CD4-positive, alpha-beta T cell treated with Interleukin-21 for 1 hour (primary cell): ENCODE measurements around the gene CERK.

Source experiments
- DNase-seq: peaks from one replicate; pipeline ENCODE4 v3.0.0-alpha.2; 2020

CERK gene

DNA sequence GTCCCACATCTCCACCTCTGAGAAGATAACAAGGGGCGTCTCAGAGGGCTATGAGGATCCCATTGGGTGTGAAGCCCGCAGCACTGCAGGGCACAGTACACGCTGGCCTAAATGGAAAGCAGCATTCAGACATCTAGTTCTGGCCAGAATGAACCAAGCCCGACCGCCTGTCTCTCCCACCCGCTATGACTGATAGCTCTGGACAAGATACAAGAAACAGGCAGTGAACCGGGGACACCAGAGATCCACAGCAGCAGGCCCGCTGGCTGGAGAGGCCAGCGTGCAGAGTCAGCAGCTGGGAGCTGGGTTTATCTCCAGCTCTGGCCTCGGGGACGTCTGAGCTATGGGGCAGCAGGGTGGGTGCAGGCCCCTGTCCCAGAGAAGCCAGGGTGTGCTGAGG is 9.6 kb downstream of the CERK start:
- DNase-seq: no peak

DNA sequence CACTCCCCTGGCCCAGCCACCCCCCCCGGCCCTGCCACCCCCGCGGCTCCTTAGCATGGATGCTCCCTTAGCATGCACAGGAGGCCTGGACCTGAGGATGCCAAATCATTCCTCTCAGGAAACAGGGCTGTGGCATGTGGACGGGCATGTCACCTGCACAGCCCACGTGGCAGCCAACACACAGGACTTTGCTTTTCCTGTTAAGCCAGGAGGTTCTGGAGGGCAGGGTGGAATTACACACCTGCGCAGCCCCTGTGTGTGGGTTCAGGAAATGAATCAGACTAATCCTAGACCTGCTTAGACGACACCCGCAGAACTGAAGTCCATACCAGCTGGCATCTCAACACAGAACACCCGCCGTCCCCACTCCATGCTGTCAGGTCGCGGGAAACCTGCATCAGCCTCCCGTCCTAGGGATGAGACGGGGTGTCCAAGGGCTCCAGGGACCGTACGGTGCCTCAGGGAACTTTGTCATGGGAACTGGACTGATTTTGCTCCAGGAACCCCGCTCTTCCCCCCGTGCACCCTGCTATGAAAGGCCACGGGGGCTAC is 10.2 kb downstream of the CERK start:
- DNase-seq: no peak

DNA sequence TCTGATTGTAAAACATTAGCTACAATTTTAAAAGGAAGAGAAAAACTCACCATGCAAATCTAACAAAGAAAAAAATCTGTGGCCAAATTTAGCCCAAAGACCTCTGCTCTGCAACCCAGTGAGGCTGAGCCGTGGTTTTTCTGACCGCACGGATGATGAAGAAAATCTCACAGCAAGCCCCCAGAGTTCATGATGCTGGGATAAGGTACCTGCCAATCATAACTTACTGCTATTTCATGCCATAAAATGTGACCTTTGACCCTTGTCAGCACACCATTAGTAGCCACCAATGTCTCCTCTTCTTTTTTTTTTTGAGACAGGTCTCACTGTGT is 11.1 kb downstream of the CERK start:
- DNase-seq: no peak

DNA sequence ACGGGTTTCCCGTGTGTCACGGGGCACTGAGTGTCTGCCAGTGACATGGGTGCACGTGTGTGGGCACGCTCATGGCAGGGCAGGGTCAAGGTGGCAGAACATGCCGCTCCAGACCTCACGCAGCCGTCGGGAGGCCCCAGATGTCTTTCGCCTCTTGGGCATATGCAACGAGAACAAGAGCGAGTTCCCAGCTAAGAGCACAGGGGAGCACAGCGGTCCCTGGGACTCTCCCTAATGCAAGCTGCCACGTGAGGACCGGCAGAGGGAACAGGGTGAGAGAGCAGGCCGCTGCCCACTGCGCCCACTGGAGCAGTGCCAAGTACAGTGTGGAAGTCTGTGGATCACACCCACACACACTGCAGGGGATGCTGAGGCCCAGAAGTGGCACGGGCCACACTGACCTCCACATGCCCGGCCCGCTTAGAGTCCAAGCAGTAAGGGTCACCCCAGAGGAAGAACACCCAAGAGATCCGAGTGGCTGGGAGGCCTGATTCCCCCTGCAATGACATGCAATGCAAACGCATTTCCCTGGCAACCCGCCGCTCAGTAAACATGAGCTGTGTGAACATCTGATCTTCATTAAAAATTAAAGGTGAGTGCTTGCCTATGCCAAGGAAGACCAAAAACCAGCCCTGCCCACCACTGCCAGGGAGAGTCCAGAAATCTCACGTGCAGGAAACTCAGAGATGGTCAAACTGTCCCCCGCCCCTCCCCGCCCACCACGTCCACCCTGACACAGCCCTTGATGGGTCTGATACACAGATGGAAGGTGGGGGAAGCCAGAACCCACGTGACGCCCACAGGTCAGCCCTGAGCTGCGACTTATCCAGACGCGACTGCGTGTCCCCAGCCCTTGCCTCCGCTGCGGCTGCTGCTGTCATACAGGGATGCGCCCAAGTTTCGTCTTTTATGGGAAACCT is 11.7 kb downstream of the CERK start:
- DNase-seq: no peak

DNA sequence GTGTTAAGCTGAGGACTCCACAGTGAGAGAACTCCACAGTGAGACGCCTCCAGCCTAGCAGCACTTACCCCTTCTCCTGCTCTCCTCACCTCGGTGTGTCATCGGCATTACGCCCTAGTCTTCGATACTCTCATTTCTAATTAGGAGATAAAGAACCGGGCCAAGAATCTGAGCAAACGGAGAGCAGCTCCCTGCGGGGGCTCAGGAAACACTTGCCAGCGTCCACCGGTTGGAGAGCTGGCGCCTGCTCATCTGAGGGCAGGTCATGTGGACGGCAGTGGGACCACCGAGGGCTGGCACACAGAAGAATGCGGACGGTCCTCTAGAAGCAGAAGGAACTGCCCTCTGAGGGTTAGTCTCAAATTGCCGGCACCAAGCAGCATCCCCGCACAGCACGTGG is 13.0 kb downstream of the CERK start:
- no peak for DNase-seq

DNA sequence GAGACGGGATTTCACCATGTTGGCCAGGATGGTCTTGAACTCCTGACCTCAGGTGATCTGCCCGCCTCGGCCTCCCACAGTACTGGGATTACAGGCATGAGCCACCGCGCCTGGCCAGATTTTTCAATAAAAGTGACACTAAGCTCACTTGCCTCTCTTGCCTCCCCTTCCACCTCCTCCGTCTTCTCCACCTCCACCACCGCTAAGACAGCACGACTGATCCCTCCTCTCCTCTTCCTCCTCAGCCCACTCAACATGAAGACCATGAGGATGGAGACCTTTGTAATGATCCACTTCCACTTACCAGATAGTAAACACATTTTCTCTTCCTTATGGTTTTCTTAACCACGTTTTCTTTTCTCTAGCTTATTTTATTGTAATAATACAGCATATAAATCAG is 14.2 kb downstream of the CERK start:
- DNase-seq: no peak

DNA sequence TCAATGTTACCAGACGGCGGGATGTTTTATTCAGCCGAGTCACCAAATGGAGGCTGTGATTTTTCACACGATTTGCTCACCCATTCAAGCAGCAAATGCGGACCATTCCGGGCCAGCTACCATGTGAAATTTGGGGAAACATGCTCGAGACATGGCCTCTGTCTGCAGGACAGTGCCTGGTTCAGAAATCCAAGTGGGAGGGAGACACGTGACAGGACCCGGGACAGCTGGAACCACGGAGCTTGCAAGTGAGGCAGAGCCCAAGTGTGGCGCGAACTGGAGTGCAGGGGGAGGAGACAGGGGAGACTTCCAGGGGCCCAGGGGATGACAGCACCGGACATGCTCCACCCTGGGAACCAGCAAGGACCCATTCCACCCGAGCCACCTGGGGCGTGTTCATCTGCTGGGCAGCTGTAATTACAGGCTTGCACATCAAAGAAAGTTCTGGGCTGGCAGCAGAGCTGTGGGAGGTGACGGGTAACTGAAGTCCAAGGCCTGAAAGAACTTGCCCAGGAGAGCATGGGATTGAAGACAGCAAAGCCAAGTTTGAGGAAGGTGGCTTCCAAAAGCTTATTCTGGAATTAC is 16.5 kb downstream of the CERK start:
- DNase-seq: no peak

DNA sequence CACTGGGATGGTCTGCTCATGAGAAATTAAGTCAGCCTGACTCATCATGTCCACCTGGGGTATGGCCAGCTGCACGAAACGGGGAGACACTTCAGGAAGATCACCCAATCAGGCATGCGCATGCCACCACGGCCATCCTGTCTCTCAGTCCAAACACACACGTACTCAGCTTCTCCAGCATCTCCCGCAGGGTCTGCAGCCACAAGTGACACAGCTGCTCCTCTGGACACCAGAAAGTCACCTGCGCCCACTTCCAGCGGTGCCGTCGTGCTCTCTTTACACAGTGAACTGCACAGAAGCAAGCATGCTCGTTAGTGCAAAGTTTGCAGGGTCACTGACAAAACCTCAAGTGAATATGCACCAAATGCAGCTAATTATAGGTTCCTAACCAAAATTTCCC is 18.1 kb downstream of the CERK start:
- DNase-seq: no peak

DNA sequence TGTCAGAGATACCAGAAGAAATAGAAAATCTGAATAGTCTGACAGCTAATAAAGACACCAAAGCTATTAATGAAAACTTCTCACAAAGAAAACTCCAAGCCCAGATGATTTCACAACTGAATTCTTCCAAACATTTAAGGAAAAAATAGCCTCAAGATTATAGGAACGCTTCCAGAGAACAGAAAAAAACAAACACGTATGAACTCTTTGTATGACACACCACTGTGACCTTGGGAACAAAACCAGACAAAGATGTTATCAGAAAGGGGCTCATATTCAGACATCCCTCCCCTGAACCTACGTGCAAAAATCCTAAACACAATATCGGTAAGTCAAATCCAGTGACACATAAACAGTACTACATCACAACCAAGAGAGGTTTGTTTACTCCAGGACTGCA is 23.5 kb downstream of the CERK start:
- no peak for DNase-seq

DNA sequence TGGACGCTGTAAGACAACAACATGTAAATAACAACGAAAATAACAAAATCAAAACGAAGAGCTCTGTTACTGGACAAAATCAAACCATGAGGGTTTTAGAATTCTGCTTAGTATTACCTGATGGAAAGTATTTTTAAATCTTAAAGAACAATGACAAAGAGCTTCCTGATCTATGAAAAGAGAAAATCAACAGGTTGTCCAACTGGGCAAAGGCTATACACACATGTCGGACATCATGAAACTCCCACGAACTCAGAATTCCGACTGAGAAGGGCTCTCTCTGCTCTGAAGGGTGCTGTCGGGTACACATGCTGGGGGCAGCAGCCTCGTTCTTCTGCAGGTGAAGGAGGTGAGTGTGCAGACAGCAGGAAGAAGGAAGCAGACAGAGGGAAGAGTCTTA is 25.8 kb downstream of the CERK start:
- DNase-seq: no peak

DNA sequence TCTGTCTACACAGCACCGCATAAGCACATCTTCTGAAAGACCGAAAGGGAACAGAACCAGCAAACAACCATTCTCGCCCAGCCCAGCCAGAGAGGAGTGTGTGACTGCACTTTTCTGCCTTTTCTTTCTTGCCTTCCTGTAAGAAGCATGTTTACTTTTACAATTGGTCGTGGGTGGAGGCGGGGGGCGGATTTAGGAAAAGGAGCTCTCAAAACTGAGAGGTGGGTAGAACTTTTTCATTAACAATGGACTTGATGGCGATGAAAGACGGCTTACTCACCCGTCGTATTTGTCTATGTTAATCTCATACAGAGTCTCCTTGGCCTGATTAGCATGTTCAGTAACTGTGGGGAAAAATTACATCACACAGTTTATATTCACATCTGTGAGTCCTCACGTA is 27.2 kb downstream of the CERK start:
- no peak for DNase-seq

DNA sequence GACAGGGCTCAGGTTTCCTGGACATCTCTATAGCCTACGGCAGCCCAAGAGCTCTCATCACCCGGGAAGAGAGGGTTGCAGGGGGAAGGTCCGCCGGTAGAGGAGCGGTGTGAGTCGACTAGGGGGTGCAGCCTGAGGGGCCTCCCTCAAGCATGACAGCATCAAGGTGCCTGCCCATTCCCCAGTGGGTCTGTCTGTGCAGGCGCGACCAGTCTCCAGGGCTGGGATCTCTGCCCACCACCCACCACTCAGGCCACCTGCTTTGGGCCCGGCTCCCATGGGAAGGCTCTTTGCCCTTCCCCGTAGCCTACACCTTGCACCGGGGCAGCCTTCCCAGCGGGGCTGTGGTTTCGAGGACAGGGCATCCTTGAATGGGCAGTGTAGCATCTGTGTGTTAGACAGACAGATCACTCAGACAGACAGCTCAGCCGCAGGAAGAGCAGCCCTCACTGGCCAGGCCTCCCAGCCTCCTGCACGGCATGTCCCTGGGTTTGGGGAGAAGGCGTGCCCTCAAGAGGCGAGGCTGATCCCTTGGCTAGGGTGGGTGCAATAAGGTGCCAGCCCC is 29.2 kb downstream of the CERK start:
- DNase-seq: no peak

DNA sequence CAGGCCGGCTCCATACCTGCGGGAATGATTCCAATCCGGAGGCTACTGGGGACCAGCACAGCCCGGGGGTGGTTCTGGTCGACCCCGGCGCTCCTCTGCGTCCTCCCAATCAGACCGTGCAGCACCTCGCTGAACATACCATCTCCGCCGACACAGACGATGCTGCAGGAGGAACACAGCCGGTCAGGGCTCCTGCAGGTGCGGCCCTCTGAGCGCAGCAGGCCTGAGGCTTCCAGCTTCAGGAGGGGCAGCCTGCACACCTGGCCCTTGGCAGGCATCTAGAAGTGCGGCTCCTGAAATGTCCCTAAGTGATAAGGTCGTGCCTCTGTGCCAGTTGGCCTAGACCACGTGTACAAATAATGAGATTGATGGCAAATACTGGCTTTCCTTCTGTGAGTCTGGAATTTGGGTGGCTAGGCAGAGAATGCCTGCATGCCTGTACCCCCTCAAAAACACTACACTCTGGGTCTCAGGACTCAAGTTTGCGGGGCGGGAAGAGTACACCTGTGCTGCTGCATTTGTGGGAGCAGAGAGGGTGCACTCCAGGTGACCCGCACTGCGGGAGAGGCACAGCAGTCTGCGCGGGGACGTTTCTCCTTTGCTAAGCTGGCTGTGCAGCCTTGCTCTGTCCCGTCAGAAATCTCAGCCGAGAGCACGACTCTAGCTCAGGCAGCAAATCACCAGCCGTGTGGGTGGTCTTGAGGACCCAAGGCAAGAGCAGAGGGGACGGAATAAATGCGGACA is 30.1 kb downstream of the CERK start:
- DNase-seq: no peak

DNA sequence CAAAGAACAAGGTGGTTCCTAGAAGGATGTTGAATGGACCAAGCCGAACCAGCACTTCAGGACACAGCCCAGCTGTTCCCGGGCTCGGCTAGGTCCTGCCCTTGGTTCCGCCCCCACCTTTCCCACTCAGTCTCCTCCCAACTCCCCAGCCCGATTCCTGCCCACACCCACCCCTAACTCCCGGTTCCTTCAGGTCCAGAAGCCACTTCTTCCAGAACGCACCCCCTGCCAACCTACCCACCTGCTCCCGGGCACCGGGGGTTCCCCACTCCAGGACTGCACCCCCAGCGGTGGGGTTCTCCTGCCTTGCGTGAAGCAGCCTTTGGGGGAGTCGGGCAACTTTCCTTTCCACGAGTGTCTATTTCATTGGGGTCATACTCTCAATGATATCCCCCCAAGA is 30.7 kb downstream of the CERK start:
- DNase-seq: no peak

DNA sequence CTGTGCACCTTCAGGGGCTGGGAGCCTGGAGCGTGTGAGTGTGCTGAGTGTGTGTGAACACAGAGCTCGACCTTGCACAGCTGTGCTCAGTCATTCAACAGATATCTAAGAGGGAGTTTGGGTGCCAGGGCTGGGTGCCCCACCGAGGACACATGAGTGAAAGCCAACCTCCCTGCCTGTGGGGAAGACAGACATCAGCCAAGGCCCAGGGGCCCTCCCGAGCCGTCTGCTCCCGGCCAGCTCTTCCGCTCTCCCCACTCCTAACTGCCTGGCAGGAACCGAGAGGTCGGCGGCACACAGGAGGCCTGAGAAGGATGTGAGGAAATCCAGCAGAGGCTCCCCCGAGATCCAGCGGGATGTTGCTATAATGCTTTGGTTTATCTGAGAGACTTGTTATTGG is 32.0 kb downstream of the CERK start:
- DNase-seq: no peak

DNA sequence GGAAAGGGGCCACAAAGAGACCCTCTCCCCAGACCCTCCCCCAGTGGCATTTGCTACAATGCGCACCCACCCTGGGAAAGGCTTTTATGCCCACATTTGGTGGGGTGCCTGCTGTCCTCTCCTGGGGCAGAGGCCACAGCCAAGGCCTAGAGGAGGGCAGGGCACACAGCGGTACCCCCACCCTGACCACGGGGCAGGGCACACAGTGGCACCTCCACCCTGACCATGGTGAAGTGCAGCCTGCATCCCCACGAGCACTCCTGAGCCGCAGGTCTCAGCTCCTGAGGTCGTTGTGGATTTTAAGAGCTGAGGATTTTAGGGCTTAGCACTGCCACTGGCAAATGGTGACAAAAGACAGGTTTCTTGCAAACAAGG is 34.1 kb downstream of the CERK start:
- no peak for DNase-seq

DNA sequence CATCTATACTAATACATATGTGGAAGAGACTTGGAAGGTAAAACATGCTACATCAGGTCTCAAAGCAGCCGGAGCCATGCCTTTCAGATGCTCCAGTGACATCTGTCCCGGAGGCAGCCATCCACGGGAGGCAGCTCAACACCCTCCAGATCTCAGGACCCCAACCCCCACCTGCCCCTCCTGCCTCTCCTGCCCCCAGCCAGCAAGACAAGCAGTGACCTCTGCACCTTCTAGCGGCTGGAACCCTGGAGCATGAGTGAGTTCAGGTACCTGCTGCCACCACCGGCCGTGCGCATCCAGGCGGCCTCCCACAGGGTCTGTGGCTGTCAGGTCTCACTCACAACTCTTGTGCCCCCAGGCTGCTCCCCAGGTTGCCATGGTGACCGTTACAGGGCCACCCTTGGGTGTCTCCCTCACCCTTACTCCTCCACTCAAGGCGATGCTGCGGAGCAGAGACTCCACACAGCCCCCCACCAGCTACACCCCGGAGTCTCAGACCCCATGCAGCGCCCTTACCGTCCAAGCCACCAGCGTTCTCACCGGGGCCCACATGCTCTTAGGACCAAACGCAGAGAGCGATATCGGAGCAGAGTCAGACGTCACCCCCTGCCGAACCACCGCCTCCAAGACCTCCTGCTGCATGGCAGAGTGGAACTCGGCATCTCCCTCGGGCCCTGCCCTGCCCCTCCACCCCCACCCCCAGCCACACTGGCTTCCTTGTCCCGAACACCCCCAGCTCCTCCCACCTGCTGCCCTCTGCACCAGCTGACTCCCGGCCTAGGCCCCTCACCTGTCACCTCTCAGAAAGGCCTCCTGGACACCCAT is 34.7 kb downstream of the CERK start:
- DNase-seq: no peak

DNA sequence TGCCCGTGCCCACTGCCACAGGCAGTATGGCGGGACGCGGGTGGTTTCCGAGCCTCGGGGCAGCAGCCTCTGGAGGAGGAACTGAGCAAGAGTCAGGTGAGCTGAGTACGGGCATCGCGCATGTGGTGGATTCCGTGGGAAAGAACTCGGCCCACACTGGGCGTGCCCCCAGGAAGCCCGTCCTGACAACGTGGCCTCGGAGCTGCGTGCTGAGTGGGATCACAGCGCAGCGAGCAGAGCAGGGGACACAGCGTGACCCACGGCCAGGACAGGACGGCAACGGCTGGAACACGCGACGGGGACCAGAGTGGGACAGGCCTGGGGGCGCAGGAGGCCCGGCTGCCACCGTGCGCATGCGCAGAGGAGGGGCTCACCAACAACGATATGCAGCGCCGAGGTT is 36.8 kb downstream of the CERK start:
- DNase-seq: no peak

DNA sequence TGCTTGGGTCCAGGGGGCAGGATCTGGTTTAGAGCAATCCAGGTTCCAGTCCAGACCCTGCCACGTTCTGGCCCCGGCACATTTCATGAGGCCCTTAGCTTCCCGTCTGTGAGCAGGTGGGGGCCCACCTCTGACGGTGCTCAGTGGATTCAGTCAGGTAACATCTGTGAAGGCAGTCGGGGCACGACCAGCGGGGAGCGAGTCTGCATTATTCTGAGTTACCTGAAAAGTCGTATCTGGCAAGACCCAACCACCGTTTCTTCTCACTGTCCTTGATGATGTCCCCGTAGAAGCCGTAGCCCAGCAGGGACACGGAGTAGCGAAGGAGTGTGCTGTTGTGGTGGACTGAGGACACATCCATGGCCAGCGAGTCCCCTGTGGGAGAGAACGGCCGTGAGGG is 39.0 kb downstream of the CERK start:
- no peak for DNase-seq

DNA sequence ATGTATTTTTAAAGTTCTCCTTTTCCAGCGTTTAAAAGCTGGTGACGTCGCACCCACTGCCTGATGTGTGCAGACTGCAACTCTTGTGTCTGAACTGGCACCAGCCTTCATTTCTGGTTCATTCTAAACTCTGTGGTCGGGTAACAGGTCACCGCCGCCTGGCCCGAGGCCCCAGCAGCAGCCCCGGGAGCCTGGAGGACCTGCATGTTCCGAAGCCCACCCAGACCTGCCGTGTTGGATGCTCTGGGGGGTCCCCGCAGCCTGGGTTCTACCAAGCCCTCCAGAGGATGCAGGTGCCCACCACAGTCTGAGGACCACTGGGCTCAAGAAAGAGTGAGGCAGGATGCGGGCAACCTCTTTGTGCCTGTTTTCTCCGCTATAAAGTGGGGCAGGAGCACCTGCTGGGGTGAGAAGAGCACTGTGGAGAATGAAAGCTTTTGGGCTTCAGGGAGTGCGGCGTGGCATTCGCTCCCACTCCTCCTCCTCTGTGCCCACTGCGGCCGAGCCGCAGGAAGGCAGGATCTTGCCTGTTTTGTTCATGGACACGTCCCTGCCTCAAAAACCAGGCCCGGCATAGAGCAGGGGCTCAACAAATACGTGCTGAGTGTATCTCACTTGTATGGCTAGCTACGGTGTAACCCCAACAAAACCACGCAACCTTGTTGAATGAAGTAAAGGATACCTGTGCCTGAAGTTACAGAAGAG is 40.1 kb downstream of the CERK start:
- no peak for DNase-seq

DNA sequence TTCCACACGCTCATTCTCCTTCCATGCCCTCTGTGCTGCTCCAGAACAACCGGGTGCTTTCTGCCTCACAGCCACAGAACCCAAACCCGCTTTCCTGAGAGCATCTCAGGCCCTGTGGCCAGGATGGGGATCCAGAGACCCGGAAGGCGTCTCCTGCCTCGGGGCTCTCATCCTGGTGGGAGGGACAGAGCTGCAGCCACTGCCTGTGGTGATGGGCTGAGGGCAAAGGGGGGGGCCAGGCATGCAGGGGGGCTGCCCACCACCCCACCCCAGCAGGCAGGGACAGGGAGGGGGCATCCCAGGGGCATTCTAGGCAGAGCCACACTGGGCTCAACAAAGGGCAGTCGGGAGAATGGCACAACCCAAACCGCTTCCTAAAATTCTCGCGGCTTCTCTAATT is 41.4 kb downstream of the CERK start:
- DNase-seq: no peak

DNA sequence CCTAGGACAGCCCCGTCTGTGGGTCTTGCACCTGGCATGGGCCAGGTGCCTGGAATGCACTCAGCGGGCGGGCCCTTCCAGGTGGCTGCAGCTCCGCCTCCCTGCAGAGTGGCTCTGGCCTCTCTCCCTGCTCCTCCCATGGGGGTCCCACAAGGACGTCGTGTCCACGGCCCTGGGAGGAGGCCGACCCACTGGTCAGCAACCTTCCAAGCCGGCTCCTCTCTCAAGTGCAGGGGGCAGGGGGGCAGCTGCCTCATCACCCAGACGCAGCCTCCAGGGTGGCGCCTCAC is 41.9 kb downstream of the CERK start:
- no peak for DNase-seq
